GM12873 (cell line): Measurements from ENCODE around the gene CBR3.

ENCODE experiments used
- TF ChIP-seq, protein P1 (sequence below): IDR thresholded peaks from 2 replicates; pipeline ENCODE4 v1.5.1; 2012; ENCODE audit warnings: low read depth, mild to moderate bottlenecking, moderate library complexity, low read length, control low read depth; ENCODE audit not compliant: insufficient read depth; ENCODE audit errors: missing control alignments

The CBR3 gene

DNA sequence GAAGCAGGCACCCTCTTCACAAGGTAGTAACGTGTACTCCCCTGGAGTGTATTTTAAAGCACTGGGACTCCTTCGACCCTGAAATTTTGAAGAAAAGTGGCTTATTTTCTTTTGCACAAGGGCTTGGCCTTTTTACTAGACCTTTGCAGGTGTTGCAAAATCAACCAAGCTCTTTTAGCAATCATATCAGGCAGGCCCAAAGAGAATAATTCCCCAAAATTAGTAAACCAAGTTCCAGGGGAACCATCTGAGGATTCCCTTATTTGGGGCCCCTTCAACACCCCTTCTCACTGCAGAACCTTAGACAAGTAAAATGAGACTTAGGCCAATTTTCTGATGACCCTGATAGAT is 36.7 kb upstream of the CBR3 start:
- TF ChIP-seq, protein P1, sequence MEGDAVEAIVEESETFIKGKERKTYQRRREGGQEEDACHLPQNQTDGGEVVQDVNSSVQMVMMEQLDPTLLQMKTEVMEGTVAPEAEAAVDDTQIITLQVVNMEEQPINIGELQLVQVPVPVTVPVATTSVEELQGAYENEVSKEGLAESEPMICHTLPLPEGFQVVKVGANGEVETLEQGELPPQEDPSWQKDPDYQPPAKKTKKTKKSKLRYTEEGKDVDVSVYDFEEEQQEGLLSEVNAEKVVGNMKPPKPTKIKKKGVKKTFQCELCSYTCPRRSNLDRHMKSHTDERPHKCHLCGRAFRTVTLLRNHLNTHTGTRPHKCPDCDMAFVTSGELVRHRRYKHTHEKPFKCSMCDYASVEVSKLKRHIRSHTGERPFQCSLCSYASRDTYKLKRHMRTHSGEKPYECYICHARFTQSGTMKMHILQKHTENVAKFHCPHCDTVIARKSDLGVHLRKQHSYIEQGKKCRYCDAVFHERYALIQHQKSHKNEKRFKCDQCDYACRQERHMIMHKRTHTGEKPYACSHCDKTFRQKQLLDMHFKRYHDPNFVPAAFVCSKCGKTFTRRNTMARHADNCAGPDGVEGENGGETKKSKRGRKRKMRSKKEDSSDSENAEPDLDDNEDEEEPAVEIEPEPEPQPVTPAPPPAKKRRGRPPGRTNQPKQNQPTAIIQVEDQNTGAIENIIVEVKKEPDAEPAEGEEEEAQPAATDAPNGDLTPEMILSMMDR, result no peak

DNA sequence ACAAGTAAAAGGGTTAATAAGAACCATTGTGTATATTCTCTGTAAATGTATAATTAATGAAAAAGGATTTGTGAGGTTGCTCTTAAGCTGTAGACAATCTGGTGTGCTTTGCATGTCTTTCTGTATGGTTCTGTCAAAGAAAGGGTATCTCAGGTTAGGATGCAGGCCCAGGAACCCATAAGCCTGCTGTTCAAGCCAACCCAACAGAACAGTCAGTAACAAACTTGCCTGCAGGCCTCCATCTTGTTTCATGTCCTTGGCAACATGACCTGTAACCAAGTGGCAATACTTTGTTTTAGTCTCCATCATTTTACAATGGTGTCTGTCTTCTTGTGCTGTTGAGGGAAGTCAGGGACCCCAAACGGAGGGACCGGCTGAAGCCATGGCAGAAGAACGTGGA is 35.9 kb upstream of the CBR3 start:
- TF ChIP-seq, protein P1, result no peak

GRCh38 chr21:36100971-36101641 is 33.8 kb upstream of the CBR3 start:
- TF ChIP-seq, protein P1, result no peak

DNA sequence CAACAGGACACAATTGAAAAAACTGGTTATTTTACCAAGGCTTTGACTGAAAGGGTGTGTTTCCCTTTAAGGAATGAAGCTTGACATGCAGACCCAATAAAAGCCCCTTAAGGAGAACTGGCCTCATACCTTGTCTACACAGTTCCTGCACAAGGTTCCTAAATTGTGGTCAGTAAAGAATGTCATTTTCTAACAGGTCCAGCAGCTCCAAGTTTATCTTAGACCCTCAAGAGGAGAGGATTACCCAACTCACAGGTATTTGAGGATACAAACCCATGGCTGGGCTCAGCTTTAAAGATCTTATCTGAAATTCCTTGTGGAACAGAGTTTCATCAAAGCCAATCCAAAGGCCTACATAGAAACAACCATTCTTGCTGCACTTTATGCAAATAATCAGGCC is 31.4 kb upstream of the CBR3 start:
- TF ChIP-seq, protein P1, result no peak

GRCh38 chr21:36104317-36105300 is 30.3 kb upstream of the CBR3 start:
- TF ChIP-seq, protein P1, result peak; percentile 37

- TF ChIP-seq, protein P1, result no peak
Measured at GRCh38 chr21:36105327-36105842, 29.5 kb upstream of the CBR3 start.

- TF ChIP-seq, protein P1, result no peak
Measured at GRCh38 chr21:36109868-36110267, 25.0 kb upstream of the CBR3 start.
